ENCODE results near the gene GCSAML. TPM values are rescaled to one million over a fixed set of nuclear protein-coding genes. Genes with fewer than 3 reads are reported as not detected.

Gene GCSAML
- total RNA-seq, 1 donor from 2014 or later: 0.23 TPM

DNA sequence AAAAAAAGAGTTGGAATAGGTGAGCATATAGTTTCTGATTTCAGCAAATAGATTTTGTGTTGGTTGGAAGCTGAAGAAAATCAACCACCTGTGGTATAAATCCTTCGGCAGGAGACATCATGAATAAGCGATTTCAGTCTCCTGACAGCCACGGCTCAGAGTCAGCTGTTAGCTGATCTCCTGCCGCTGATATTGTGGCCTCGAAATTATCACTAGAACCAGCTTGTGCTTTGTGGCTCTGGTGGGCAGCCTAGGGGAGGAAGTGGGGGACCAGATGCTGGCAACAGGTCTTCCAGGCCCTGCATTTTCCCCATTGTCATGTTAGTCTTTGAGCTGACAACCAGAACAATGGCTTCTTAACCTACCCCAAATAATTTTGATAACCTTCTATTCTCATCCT, 842 bp upstream of the GCSAML start:
- TF ChIP-seq, protein P1, sequence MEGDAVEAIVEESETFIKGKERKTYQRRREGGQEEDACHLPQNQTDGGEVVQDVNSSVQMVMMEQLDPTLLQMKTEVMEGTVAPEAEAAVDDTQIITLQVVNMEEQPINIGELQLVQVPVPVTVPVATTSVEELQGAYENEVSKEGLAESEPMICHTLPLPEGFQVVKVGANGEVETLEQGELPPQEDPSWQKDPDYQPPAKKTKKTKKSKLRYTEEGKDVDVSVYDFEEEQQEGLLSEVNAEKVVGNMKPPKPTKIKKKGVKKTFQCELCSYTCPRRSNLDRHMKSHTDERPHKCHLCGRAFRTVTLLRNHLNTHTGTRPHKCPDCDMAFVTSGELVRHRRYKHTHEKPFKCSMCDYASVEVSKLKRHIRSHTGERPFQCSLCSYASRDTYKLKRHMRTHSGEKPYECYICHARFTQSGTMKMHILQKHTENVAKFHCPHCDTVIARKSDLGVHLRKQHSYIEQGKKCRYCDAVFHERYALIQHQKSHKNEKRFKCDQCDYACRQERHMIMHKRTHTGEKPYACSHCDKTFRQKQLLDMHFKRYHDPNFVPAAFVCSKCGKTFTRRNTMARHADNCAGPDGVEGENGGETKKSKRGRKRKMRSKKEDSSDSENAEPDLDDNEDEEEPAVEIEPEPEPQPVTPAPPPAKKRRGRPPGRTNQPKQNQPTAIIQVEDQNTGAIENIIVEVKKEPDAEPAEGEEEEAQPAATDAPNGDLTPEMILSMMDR (IDR thresholded peaks at IDR 0.05; ENCODE audit: unreplicated experiment): no peak
- Mint-ChIP-seq H3K9me3 (ENCODE audit: unreplicated experiment) (peaks cover 5% of the 10 kb centered on the region), H3K27ac (ENCODE audit: unreplicated experiment) (peak overlapping the region; percentile 69), H3K36me3 (ENCODE audit: low read depth, unreplicated experiment) (no peaks in the 10 kb centered on the region), H3K4me3 (ENCODE audit: unreplicated experiment) (no peak overlapping the region), H3K4me1 (ENCODE audit: unreplicated experiment) (peaks cover 31% of the 10 kb centered on the region), H3K27me3 (ENCODE audit: unreplicated experiment) (peaks cover 5% of the 10 kb centered on the region)
- DNase-seq (ENCODE audit: low spot score): peak; percentile 12

DNA sequence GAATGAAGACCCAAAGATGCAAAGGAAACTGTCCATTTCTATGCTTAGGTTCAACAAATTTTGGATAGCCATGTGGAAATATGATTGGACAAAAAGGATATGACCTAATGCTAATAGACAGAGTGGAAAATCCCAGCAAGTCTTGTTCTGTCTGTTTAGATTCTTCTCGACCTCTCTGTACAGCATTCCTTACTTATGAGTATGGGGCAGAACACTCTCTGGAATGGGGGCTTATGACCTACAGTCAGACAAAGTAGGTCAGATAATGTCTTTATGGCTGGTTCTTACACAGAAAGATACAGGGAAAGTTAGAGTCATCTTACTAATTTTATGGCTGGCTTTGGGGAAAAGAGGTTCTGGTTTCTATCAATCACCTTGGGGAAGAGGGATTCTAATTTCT, 2.8 kb downstream of the GCSAML start:
- Mint-ChIP-seq H3K9me3 (ENCODE audit: unreplicated experiment) (peaks cover 5% of the 10 kb centered on the region), H3K27ac (ENCODE audit: unreplicated experiment) (peak overlapping the region; percentile 31), H3K36me3 (ENCODE audit: low read depth, unreplicated experiment) (no peaks in the 10 kb centered on the region), H3K4me1 (ENCODE audit: unreplicated experiment) (peaks cover 31% of the 10 kb centered on the region), H3K27me3 (ENCODE audit: unreplicated experiment) (peaks cover 5% of the 10 kb centered on the region), H3K4me3 (ENCODE audit: unreplicated experiment) (no peak overlapping the region)
- TF ChIP-seq, protein P1 (IDR thresholded peaks at IDR 0.05; ENCODE audit: unreplicated experiment): no peak
- no peak for DNase-seq (ENCODE audit: low spot score)

DNA sequence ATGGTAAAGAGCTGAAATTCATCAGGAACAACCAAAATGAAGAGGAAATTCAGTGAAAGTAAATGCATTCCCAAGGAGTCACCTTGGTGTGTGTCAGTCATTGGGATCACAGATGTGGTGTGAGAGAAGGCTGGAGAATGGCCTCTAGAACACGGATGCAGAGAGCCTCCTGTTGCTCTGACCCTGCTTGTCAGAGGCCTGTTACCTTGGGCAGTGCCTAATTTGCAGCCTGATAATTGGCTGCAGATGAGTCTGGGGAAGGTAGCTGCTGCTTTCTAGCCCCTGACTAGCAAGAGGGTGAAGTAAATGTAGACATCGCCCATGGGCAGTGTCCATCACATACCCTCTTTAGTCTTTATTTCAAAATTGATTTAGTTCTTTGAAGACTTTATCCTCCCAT, 3.3 kb downstream of the GCSAML start:
- DNase-seq (ENCODE audit: low spot score): no peak
- peak overlapping the region; percentile 31 for H3K27ac Mint-ChIP-seq (ENCODE audit: unreplicated experiment)
- TF ChIP-seq, protein P1 (IDR thresholded peaks at IDR 0.05; ENCODE audit: unreplicated experiment): no peak
- no peak overlapping the region for H3K4me3 Mint-ChIP-seq (ENCODE audit: unreplicated experiment)
- no peaks in the 10 kb centered on the region for H3K36me3 Mint-ChIP-seq (ENCODE audit: low read depth, unreplicated experiment)
- peaks cover 5% of the 10 kb centered on the region for H3K27me3 Mint-ChIP-seq (ENCODE audit: unreplicated experiment)
- H3K4me1 Mint-ChIP-seq (ENCODE audit: unreplicated experiment): peaks cover 30% of the 10 kb centered on the region
- peaks cover 5% of the 10 kb centered on the region for H3K9me3 Mint-ChIP-seq (ENCODE audit: unreplicated experiment)

DNA sequence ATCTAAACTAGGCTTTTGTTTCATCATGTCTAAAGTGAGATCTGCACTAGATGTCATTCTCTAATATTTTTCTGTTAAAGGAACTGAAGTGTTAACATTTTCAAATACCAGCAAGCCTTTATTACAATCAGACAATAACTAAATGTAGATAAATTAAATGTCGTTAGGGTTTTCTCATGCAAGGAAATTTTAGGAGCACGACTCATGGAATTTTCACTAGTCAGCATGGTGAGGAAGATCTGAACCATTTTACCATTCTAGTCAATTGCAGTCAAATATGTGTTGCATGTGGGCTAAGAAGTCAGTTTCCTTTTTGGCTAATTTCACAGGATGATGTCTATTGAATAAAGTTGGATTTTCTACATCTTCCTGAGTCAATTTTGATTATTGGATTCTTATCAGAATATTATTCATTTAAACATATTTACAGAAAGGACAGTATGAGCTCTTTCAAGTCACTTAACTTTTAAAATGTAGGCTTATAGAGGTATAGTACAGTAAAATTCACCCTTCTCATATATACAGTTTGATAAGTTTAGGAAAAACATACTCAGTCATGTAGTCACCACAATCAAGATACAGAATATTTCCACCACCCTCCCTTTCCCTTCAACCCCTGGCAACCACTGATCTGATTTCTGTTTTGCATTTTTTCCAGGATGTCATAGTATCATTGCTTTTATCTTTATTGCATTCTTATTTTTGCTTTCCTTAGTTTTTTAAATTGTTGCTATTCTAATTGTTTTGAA, 9.2 kb downstream of the GCSAML start:
- Mint-ChIP-seq H3K4me3 (ENCODE audit: unreplicated experiment) (no peak overlapping the region), H3K9me3 (ENCODE audit: unreplicated experiment) (no peaks in the 10 kb centered on the region), H3K4me1 (ENCODE audit: unreplicated experiment) (no peaks in the 10 kb centered on the region), H3K36me3 (ENCODE audit: low read depth, unreplicated experiment) (no peaks in the 10 kb centered on the region), H3K27ac (ENCODE audit: unreplicated experiment) (no peak overlapping the region), H3K27me3 (ENCODE audit: unreplicated experiment) (no peaks in the 10 kb centered on the region)
- TF ChIP-seq, protein P1 (IDR thresholded peaks at IDR 0.05; ENCODE audit: unreplicated experiment): no peak
- no peak for DNase-seq (ENCODE audit: low spot score)

DNA sequence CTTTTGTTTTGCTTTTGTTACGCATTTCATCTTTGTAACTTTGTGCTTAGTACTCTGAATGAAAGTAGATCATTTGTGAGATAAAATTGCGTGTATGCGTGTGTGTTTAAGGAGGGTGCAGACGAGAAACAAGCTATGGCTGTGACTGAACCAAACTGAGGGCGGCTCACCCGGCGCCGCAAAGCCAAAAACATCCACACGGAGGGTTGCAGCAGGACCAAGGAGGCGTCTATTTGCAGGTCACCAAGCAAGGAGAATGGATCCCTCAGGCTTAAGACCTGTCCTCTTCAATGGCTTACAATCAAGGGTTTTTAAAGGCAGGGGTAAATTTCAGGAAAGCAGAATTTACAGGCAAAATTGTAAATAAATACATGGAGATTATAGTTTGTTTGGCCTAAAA, 12.8 kb downstream of the GCSAML start:
- Mint-ChIP-seq H3K27ac (ENCODE audit: unreplicated experiment) (no peak overlapping the region), H3K36me3 (ENCODE audit: low read depth, unreplicated experiment) (no peaks in the 10 kb centered on the region), H3K9me3 (ENCODE audit: unreplicated experiment) (no peaks in the 10 kb centered on the region), H3K4me1 (ENCODE audit: unreplicated experiment) (no peaks in the 10 kb centered on the region), H3K27me3 (ENCODE audit: unreplicated experiment) (no peaks in the 10 kb centered on the region), H3K4me3 (ENCODE audit: unreplicated experiment) (no peak overlapping the region)
- no peak for DNase-seq (ENCODE audit: low spot score)
- TF ChIP-seq, protein P1 (IDR thresholded peaks at IDR 0.05; ENCODE audit: unreplicated experiment): no peak
